CD8-positive, alpha-beta memory T cell (primary cell): ENCODE results near the gene BCAS1. TPM values are rescaled to one million over a fixed set of nuclear protein-coding genes. Genes with fewer than 3 reads are reported as not detected.

Experiments
- CTCF ChIA-PET: fragments of 350-600 bp; sonication (Branson Sonifier 250); formaldehyde crosslinking; loops from one replicate; lab custom pipeline; 2021; ENCODE audit warnings: antibody characterized with exemption; lab: Charles Lee
- POLR2A ChIA-PET: fragments of 350-600 bp; sonication (Branson Sonifier 250); formaldehyde crosslinking; loops from one replicate; lab custom pipeline; 2021; ENCODE audit warnings: antibody characterized with exemption; lab: Charles Lee
- DNase-seq, 5 donors: peaks; one replicate each; pipeline versions ENCODE4 v3.0.0 to v3.0.0-alpha.2; 2020 to 2022; ENCODE audit warnings: mixed read lengths in 1 of 5
- H3K27ac ChIP-seq: one replicate; pipeline ENCODE4 v1.7.0; 2013; ENCODE audit warnings: low read depth, mild to moderate bottlenecking, low read length, moderate library complexity
- H3K27me3 ChIP-seq: 2 replicates; pipeline ENCODE4 v1.7.0; 2013; ENCODE audit warnings: low read length, mild to moderate bottlenecking; ENCODE audit not compliant: insufficient read depth, poor library complexity, severe bottlenecking
- H3K36me3 ChIP-seq: 2 replicates; pipeline ENCODE4 v1.7.0; 2013; ENCODE audit warnings: mild to moderate bottlenecking, low read length, moderate library complexity; ENCODE audit not compliant: insufficient read depth
- H3K4me1 ChIP-seq: 2 replicates; pipeline ENCODE4 v1.7.0; 2013; ENCODE audit warnings: mild to moderate bottlenecking, low read length, moderate library complexity; ENCODE audit not compliant: insufficient read depth
- H3K4me3 ChIP-seq: 2 replicates; pipeline ENCODE4 v1.7.0; 2013; ENCODE audit warnings: mild to moderate bottlenecking, low read length
- H3K9me3 ChIP-seq: 2 replicates; pipeline ENCODE4 v1.7.0; 2013; ENCODE audit warnings: mild to moderate bottlenecking, low read length
- H3K27ac Mint-ChIP-seq, 8 donors: one replicate each; pipeline ENCODE4 v1.8.0; 2020 to 2021; ENCODE audit warnings: mixed read lengths in 8 of 8, mild to moderate bottlenecking in 6 of 8, inconsistent platforms in 3 of 8, moderate library complexity in 3 of 8
- H3K27me3 Mint-ChIP-seq, 2 donors: one replicate each; pipeline ENCODE4 v1.8.0; 2020 to 2021; ENCODE audit warnings: mixed read lengths in 2 of 2, mild to moderate bottlenecking in 1 of 2, moderate library complexity in 1 of 2
- H3K36me3 Mint-ChIP-seq, 3 donors: one replicate each; pipeline ENCODE4 v1.8.0; 2020 to 2021; ENCODE audit warnings: mixed read lengths in 3 of 3, inconsistent platforms in 1 of 3, mild to moderate bottlenecking in 1 of 3
- H3K4me1 Mint-ChIP-seq, 3 donors: one replicate each; pipeline ENCODE4 v1.8.0; 2020 to 2021; ENCODE audit warnings: mixed read lengths in 3 of 3, inconsistent platforms in 1 of 3, mild to moderate bottlenecking in 1 of 3
- H3K4me3 Mint-ChIP-seq, 7 donors: one replicate each; pipeline ENCODE4 v1.8.0; 2020 to 2021; ENCODE audit warnings: mixed read lengths in 7 of 7, mild to moderate bottlenecking in 6 of 7, moderate library complexity in 4 of 7, inconsistent platforms in 2 of 7
- H3K9me3 Mint-ChIP-seq, 5 donors: one replicate each; pipeline ENCODE4 v1.8.0; 2020 to 2022; ENCODE audit warnings: mixed read lengths in 5 of 5, mild to moderate bottlenecking in 3 of 5, moderate library complexity in 2 of 5, inconsistent platforms in 1 of 5
- polyA plus RNA-seq: library from polyadenylated mRNA; unstranded; fragments of 300-500 nt; fragmentation: Illumina TruSeq; gene quantifications from one replicate; pipeline ENCODE4 v1.2.3, GENCODE V29; 2021
- total RNA-seq, 2 experiments: library from RNA; stranded (reverse); gene quantifications; one replicate each; pipeline ENCODE4 v1.2.3, GENCODE V29; 2021

BCAS1 gene
- total and polyA plus RNA-seq, 3 experiments from 2014 or later: 0.09 to 0.91 (median 0.15) TPM

DNA sequence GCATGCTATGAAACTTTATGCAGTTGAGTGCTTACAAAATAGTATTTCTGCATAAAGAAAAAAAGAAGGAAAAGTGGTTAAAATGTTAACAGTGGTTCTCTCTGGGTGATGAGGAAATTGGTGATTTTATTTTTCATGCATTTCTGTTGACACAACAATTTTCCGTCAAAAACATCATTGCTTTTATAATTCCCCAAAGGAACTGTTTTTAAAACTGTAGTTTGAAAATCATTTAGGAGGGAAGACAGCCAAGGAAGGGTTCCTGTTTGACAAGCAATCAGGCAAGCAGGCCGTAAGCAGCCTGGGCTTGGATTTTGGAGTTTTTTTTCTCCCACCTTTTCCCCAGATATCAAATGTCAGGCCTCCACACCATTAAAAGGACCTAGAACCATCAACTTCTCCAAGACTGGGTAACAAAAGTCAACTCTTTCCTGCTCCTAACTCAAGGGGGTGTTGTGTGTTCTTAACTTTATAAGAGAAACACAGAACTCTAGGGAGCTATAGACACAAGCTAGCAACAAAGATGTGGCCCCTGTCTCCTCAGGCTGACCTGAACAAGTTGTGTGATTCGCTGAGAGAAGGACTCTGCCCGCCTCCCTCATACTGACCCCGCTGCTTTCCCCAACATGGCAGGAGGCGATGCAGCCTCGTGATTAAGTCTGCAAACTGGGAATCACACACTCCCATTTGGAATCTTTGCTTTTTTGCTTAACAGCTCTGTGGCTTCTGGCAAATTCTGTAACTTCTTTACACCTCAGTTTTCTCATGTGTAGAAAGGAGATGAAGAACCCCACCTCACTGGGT, 146.6 kb downstream of the BCAS1 start:
- Mint-ChIP-seq H3K4me1 (peaks cover 7 to 12% (median 12%) of the 10 kb centered on the region in 3 donors), H3K27ac (peak overlapping the region in 1 of 8 donors; percentile 86), H3K27me3 (no peaks in the 10 kb centered on the region), H3K4me3 (no peak overlapping the region), H3K9me3 (no peaks in the 10 kb centered on the region), H3K36me3 (no peaks in the 10 kb centered on the region)
- H3K4me3 ChIP-seq: no peak overlapping the region
- no peaks in the 10 kb centered on the region for H3K4me1 ChIP-seq
- POLR2A ChIA-PET: no interaction called here
- CTCF ChIA-PET: interaction anchor here (0.9 to 2.4 kb wide), 4 partner anchors 8 to 205 kb away, joined by 3 to 7 read pairs (median 3); no protein-coding TSS in a partner anchor
- no peaks in the 10 kb centered on the region for H3K27me3 ChIP-seq
- no peak for DNase-seq
- H3K27ac ChIP-seq: no peak overlapping the region
- H3K36me3 ChIP-seq: no peaks in the 10 kb centered on the region
- no peaks in the 10 kb centered on the region for H3K9me3 ChIP-seq

DNA sequence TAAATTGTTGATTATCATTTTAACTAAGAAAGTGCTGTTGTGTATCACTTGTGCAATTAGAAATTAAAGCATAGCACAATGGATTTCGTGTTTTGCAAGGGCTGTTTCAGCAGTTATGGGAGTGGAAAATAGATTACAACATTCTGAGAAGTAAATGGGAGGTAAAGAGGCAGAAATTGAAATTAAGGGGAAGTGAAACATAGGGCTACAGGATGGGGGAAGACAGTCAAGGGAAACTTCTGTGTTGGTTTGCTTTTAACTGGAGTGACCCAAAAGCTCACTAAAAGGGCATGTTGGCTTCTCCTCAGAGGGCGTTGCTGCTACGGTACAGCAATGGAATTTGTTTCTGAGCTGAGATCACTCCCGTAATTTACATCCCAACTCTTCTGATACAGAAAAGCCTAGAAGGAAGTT, 147.5 kb downstream of the BCAS1 start:
- POLR2A ChIA-PET: interaction anchor here (0.7 kb wide), 1 partner anchor 12 kb away, joined by 4 read pairs; no protein-coding TSS in a partner anchor
- Histone ChIP-seq H3K36me3 (no peaks in the 10 kb centered on the region), H3K4me3 (no peak overlapping the region), H3K4me1 (no peaks in the 10 kb centered on the region), H3K27ac (no peak overlapping the region), H3K9me3 (no peaks in the 10 kb centered on the region), H3K27me3 (no peaks in the 10 kb centered on the region)
- Mint-ChIP-seq H3K27ac (no peak overlapping the region), H3K27me3 (no peaks in the 10 kb centered on the region), H3K4me3 (no peak overlapping the region), H3K4me1 (peaks cover 7 to 13% (median 12%) of the 10 kb centered on the region in 3 donors), H3K9me3 (no peaks in the 10 kb centered on the region), H3K36me3 (no peaks in the 10 kb centered on the region)
- DNase-seq: no peak
- CTCF ChIA-PET: no interaction called here

DNA sequence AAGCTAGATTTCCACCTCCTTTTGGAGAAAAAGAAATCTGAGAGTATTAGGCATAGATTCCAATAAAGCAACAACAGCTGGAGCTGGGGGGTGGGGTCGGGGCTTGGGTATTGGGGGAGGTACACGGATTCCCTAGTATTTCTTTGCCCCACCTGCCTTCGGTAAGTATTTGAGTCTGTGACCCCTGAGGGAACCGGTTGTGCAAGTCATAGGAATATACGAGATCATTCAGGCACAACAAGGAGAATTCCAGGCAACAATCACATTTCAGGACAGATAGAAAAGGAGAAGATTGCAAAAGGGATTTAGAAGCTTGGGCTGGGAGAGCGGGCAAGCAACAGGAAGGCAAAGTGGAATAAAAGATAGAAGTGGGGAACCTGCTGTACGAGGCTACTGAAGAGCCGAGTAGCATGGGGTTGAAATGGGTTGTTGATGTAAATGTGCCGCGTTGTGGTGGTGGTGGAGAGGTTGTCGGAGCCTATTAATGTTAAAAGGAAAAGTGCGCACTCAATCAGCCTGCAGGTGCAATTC, 148.9 kb downstream of the BCAS1 start:
- ChIA-PET CTCF (no interaction called here), POLR2A (no interaction called here)
- DNase-seq: no peak
- H3K27me3 ChIP-seq: no peaks in the 10 kb centered on the region
- H3K9me3 ChIP-seq: no peaks in the 10 kb centered on the region
- H3K36me3 Mint-ChIP-seq: no peaks in the 10 kb centered on the region
- no peaks in the 10 kb centered on the region for H3K27me3 Mint-ChIP-seq
- no peaks in the 10 kb centered on the region for H3K36me3 ChIP-seq
- no peaks in the 10 kb centered on the region for H3K4me1 ChIP-seq
- H3K9me3 Mint-ChIP-seq: no peaks in the 10 kb centered on the region
- peaks cover 3 to 16% (median 14%) of the 10 kb centered on the region in 3 donors for H3K4me1 Mint-ChIP-seq
- H3K4me3 ChIP-seq: no peak overlapping the region
- no peak overlapping the region for H3K27ac ChIP-seq
- H3K27ac Mint-ChIP-seq: no peak overlapping the region
- H3K4me3 Mint-ChIP-seq: no peak overlapping the region

DNA sequence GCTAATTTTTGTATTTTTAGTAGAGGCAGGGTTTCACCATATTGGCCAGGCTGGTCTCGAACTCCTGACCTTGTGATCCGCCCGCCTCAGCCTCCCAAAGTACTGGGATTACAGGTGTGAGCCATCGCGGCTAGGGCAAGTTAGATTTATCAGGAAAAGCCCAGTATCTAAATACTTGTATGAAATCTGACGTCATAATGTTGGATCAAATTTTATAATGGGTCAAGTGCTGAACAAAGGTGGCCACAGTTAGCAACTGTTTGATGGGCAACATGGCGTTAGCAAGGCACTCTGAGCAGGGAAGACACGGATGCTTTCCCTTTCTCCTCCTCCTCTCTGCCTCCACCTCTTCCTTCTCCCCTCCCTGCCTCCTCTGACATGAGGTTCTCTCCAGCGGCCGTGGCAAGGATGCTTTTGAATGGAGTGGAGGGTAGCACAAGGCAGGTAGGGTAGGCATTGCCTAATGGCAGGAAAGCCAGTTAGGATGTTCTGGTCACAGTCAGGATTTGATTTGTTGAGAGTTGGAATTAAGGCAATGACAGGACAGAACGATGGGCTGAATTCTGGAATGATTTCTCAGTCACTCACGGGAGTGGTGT, 149.6 kb downstream of the BCAS1 start:
- Histone ChIP-seq H3K9me3 (no peaks in the 10 kb centered on the region), H3K27me3 (no peaks in the 10 kb centered on the region), H3K27ac (no peak overlapping the region), H3K36me3 (no peaks in the 10 kb centered on the region), H3K4me3 (no peak overlapping the region), H3K4me1 (peaks cover 6% of the 10 kb centered on the region)
- CTCF ChIA-PET: no interaction called here
- H3K27me3 Mint-ChIP-seq: no peaks in the 10 kb centered on the region
- no peaks in the 10 kb centered on the region for H3K36me3 Mint-ChIP-seq
- peak overlapping the region in 2 of 8 donors; percentile 8 to 35 for H3K27ac Mint-ChIP-seq
- peaks cover 4 to 15% (median 13%) of the 10 kb centered on the region in 3 donors for H3K4me1 Mint-ChIP-seq
- no peaks in the 10 kb centered on the region for H3K9me3 Mint-ChIP-seq
- POLR2A ChIA-PET: no interaction called here
- DNase-seq: no peak
- H3K4me3 Mint-ChIP-seq: no peak overlapping the region

DNA sequence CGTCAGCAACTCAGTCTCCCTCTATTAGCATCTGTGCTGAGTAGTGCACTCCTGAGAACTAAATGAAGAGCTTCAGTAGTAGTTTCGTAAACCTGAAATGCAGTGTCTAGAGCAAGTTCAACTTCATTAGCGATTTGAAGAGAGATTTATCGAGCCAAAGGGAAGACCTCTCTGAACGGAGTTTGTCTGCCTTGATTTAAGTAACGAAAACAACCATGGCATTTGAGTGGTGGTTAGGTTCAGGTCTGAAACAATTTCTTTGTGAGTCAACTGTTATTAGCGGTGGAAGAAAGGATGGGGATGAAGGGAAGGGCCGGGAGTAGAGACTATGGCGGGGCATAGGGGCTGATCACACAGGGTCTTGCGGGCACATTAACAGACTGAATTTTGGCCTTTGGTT, 150.5 kb downstream of the BCAS1 start:
- H3K36me3 Mint-ChIP-seq: peaks cover 0 to 3% (median 0%) of the 10 kb centered on the region in 3 donors
- Histone ChIP-seq H3K4me3 (no peak overlapping the region), H3K36me3 (no peaks in the 10 kb centered on the region), H3K9me3 (no peaks in the 10 kb centered on the region), H3K4me1 (peaks cover 13% of the 10 kb centered on the region), H3K27ac (no peak overlapping the region), H3K27me3 (no peaks in the 10 kb centered on the region)
- peak overlapping the region in 2 of 8 donors; percentile 39 to 79 for H3K27ac Mint-ChIP-seq
- H3K4me1 Mint-ChIP-seq: peaks cover 11 to 23% (median 21%) of the 10 kb centered on the region in 3 donors
- no peak overlapping the region for H3K4me3 Mint-ChIP-seq
- no peak for DNase-seq
- H3K9me3 Mint-ChIP-seq: no peaks in the 10 kb centered on the region
- H3K27me3 Mint-ChIP-seq: no peaks in the 10 kb centered on the region
- ChIA-PET POLR2A (interaction anchor here (0.7 kb wide), 1 partner anchor 1046 kb away, joined by 3 read pairs; no protein-coding TSS in a partner anchor), CTCF (interaction anchor here (1.3 kb wide), 1 partner anchor 48 kb away, joined by 3 read pairs; no protein-coding TSS in a partner anchor)

DNA sequence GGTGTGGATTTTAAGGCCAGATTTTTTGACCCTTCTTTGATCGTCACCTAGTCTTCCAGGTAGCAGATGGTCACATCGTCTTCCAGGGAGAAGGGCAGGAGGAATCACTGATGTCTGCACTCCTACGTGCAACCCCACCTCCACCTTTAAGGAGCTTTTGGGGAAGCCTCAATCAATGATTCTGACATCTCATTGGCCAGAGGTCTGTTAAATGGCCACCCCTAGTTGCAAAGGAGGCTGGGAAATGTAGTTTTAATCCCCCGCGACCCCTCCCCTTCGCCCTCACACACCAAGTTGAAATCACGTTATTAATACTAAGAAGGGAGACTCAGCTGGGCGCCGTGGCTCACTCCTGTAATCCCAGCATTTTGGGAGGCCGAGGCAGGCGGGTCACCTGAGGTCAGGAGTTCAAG, 151.4 kb downstream of the BCAS1 start:
- DNase-seq: no peak
- Histone ChIP-seq H3K36me3 (no peaks in the 10 kb centered on the region), H3K4me1 (peaks cover 21% of the 10 kb centered on the region), H3K27me3 (no peaks in the 10 kb centered on the region), H3K9me3 (no peaks in the 10 kb centered on the region), H3K27ac (no peak overlapping the region), H3K4me3 (no peak overlapping the region)
- ChIA-PET POLR2A (no interaction called here), CTCF (interaction anchor here (1.3 to 5.4 kb wide), 5 partner anchors 13 to 340 kb away, joined by 3 to 83 read pairs (median 6); no protein-coding TSS in a partner anchor)
- Mint-ChIP-seq H3K36me3 (peaks cover 0 to 3% (median 0%) of the 10 kb centered on the region in 3 donors), H3K27ac (no peak overlapping the region), H3K27me3 (no peaks in the 10 kb centered on the region), H3K4me3 (no peak overlapping the region), H3K4me1 (peaks cover 14 to 33% (median 31%) of the 10 kb centered on the region in 3 donors), H3K9me3 (no peaks in the 10 kb centered on the region)

DNA sequence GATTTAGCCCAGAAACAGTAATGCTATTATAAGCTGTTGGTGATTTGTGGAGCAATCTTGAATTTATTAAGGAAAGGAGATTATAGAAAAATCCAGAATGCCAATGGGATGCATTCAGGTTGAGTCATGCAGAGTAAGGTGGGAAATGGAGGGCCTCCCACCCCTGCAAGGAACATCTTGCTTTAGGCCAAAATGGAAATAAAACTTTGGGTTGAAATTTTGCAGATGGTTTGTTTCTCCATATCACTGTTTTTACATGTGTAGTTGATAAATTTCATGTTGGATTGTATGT, 152.4 kb downstream of the BCAS1 start:
- Mint-ChIP-seq H3K9me3 (no peaks in the 10 kb centered on the region), H3K27ac (peak overlapping the region in 3 of 8 donors; percentile 7 to 80 (median 73)), H3K27me3 (no peaks in the 10 kb centered on the region), H3K4me1 (peaks cover 14 to 33% (median 31%) of the 10 kb centered on the region in 3 donors), H3K4me3 (no peak overlapping the region), H3K36me3 (peaks cover 0 to 3% (median 0%) of the 10 kb centered on the region in 3 donors)
- Histone ChIP-seq H3K27ac (no peak overlapping the region), H3K9me3 (no peaks in the 10 kb centered on the region), H3K27me3 (no peaks in the 10 kb centered on the region), H3K4me1 (peaks cover 21% of the 10 kb centered on the region), H3K36me3 (no peaks in the 10 kb centered on the region), H3K4me3 (no peak overlapping the region)
- no peak for DNase-seq
- ChIA-PET CTCF (interaction anchor here (0.9 to 5.4 kb wide), 6 partner anchors 14 to 339 kb away, joined by 3 to 83 read pairs (median 5); no protein-coding TSS in a partner anchor), POLR2A (no interaction called here)
